Chondrocyte (in vitro differentiated cells): ENCODE measurements around the gene PHACTR1. TPM values are rescaled to one million over a fixed set of nuclear protein-coding genes. Genes with fewer than 3 reads are reported as not detected.

Experiments
- DNase-seq: peaks from one replicate; pipeline ENCODE4 v3.0.0; 2021; ENCODE audit warnings: mixed read lengths, low spot score
- H3K27ac Mint-ChIP-seq: one replicate; pipeline ENCODE4 v1.8.0; 2021; ENCODE audit warnings: mild to moderate bottlenecking, moderate library complexity, mixed read lengths; ENCODE audit not compliant: unreplicated experiment
- H3K27me3 Mint-ChIP-seq: 2 replicates; pipeline ENCODE4 v1.8.0; 2021; ENCODE audit warnings: low read depth, mixed read lengths
- H3K36me3 Mint-ChIP-seq: 2 replicates; pipeline ENCODE4 v1.8.0; 2021; ENCODE audit warnings: low read depth, mixed read lengths
- H3K4me1 Mint-ChIP-seq: 2 replicates; pipeline ENCODE4 v1.8.0; 2021; ENCODE audit warnings: low read depth, mild to moderate bottlenecking, mixed read lengths
- H3K4me3 Mint-ChIP-seq: one replicate; pipeline ENCODE4 v1.8.0; 2021; ENCODE audit warnings: mild to moderate bottlenecking, moderate library complexity, mixed read lengths; ENCODE audit not compliant: unreplicated experiment
- H3K9me3 Mint-ChIP-seq: 2 replicates; pipeline ENCODE4 v1.8.0; 2021; ENCODE audit warnings: low read depth, mixed read lengths
- CTCF ChIP-seq: fragments of 200-600 bp; sonication (generic); IDR thresholded peaks from 2 replicates; pipeline ENCODE4 v1.5.0; 2021; ENCODE audit warnings: antibody characterized with exemption, mild to moderate bottlenecking, moderate library complexity
- total RNA-seq: library from RNA; stranded (reverse); gene quantifications from 3 replicates; pipeline ENCODE4 v1.2.1, GENCODE V29; 2021

Gene PHACTR1
- total RNA-seq, 1 donor from 2014 or later: 2.1 TPM

GRCh38 chr6:13033145-13033544, 316.6 kb downstream of the PHACTR1 start:
- H3K4me3 Mint-ChIP-seq: no peak overlapping the region
- no peaks in the 10 kb centered on the region for H3K9me3 Mint-ChIP-seq
- H3K36me3 Mint-ChIP-seq: no peaks in the 10 kb centered on the region
- DNase-seq: no peak
- peaks cover 9% of the 10 kb centered on the region for H3K27me3 Mint-ChIP-seq
- no peak for TF ChIP-seq CTCF
- peaks cover under 1% of the 10 kb centered on the region for H3K4me1 Mint-ChIP-seq
- no peak overlapping the region for H3K27ac Mint-ChIP-seq

- Mint-ChIP-seq H3K9me3 (no peaks in the 10 kb centered on the region), H3K27ac (no peak overlapping the region), H3K27me3 (peaks cover 1% of the 10 kb centered on the region), H3K36me3 (no peaks in the 10 kb centered on the region), H3K4me3 (no peak overlapping the region), H3K4me1 (peaks cover 11% of the 10 kb centered on the region)
- DNase-seq: no peak
- TF ChIP-seq CTCF: no peak
These were observed 317.7 kb downstream of the PHACTR1 start for GRCh38 chr6:13034316-13034715.

- no peaks in the 10 kb centered on the region for H3K9me3 Mint-ChIP-seq
- H3K27ac Mint-ChIP-seq: no peak overlapping the region
- TF ChIP-seq CTCF: no peak
- H3K27me3 Mint-ChIP-seq: no peaks in the 10 kb centered on the region
- peaks cover 14% of the 10 kb centered on the region for H3K4me1 Mint-ChIP-seq
- no peak overlapping the region for H3K4me3 Mint-ChIP-seq
- DNase-seq: no peak
- no peaks in the 10 kb centered on the region for H3K36me3 Mint-ChIP-seq
These were observed 319.0 kb downstream of the PHACTR1 start for GRCh38 chr6:13035606-13036005.

DNA sequence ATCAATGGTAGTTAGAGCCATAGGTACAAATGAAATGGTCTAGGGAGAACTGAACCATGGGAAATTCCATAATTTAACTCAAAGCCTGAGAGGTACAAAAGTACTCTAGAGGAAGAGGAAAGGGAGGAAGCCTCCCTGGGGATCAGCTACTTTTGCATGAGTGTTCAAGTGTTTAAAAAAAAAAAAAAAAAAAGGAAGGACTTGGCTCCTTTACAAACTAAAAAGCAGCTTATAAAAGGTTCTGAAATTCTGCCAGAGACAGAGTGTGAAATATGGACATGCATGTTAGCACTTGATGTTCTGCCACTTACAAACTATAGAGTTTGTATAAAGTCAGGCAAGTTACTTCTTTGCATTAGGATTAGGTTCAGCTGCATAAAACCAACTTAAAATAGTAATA, 321.7 kb downstream of the PHACTR1 start:
- Mint-ChIP-seq H3K9me3 (no peaks in the 10 kb centered on the region), H3K4me1 (peaks cover 19% of the 10 kb centered on the region), H3K27me3 (no peaks in the 10 kb centered on the region), H3K27ac (no peak overlapping the region), H3K36me3 (no peaks in the 10 kb centered on the region), H3K4me3 (no peak overlapping the region)
- DNase-seq: no peak
- TF ChIP-seq CTCF: no peak

- Mint-ChIP-seq H3K4me3 (no peak overlapping the region), H3K27ac (no peak overlapping the region), H3K4me1 (peaks cover 19% of the 10 kb centered on the region), H3K36me3 (no peaks in the 10 kb centered on the region), H3K9me3 (no peaks in the 10 kb centered on the region), H3K27me3 (no peaks in the 10 kb centered on the region)
- no peak for DNase-seq
- no peak for TF ChIP-seq CTCF
These were observed 322.2 kb downstream of the PHACTR1 start for GRCh38 chr6:13038741-13039190.
